ENCODE results near the gene DNAAF1. TPM values are rescaled to one million over a fixed set of nuclear protein-coding genes. Genes with fewer than 3 reads are reported as not detected.

Gene DNAAF1
- 1 to 10 TPM in 1 of 3 donors, not detected in 2; 2.6 TPM for polyA plus RNA-seq

DNA sequence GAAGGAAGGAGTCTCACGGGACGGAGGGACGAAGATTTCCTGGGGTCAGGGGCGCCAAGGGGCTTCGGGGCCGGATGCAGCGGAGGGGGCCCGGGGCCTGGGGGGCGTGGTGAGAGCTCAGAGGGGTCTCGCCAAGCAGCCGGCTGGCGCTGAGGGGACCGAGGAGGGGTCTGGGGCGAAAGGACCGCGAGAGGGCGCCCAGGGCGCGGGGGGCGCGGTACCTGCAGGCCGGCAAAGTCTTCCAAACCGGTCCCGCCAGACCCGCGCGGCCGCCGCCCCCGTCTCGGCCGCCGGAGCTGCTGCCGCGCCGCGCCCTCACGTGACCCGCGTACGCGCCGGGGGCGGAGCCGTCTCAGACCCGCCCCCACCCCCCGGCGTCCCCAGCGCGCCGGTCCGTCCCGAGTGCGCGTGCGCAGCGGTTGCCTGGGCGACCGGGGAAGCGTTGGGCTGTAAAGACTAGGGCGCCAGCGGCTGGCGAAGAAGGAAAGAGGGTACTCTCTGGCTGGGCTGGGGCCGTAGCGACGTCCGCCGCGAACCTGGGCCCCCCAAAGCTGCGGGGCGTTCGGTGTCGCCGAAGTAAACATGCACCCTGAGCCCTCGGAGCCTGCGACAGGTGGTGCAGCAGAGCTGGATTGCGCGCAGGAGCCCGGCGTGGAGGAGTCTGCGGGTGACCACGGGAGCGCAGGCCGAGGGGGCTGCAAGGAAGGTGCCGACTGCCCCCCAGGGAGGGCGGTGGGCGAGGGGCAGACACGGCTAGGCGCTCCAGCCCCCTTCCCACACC is at the start of gene DNAAF1, which contains the start of gene HSDL1:
Gene DNAAF1 (plus strand): TSS at position 450 of the 781 bp plus-strand sequence. CDS start 133 bp downstream, at position 583.
Gene HSDL1 (minus strand): TSS at position 319 of the 781 bp plus-strand sequence. CDS start 13,856 bp downstream, outside the sequence.
- Mint-ChIP-seq H3K4me1 (peaks cover 8 to 19% of the 10 kb centered on the region in 2 donors), H3K27ac (peak within 1 kb of the TSS; percentile 73 to 94 (median 84)), H3K36me3 (no peaks in the 10 kb centered on the region), H3K4me3 (peak within 1 kb of the TSS; percentile 90 to 96 (median 94)), H3K9me3 (no peaks in the 10 kb centered on the region), H3K27me3 (ENCODE audit: low read depth in 3 of 3) (peaks cover 2 to 3% (median 3%) of the 10 kb centered on the region in 3 donors)
- DNase-seq, result peak; percentile 93 to 95 (median 95)

DNA sequence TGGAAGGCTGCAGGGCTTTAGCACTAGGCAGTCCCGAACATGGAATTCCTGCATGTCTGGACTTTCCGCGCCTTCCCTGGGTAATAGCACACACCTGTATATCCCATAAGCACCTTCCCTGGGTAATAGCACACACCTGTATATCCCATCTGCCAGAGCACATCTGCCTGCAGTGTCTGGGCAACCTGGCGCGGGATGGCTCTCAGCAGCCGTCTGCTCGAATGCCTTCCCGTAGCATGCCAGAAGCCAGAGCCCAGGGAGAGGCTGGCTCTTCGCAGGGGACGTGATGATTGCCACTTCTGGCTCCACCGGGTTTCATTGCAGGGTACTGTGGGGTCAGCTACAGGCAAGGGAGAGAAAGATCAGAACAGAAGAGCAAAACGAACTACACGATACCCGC is 49.6 kb upstream of the DNAAF1 start:
- H3K36me3 Mint-ChIP-seq, result peaks cover 20 to 58% (median 45%) of the 10 kb centered on the region in 3 donors
- H3K4me1 Mint-ChIP-seq, result peaks cover 4 to 14% of the 10 kb centered on the region in 2 donors
- DNase-seq, result no peak
- no peak overlapping the region for H3K4me3 Mint-ChIP-seq
- H3K27me3 Mint-ChIP-seq (ENCODE audit: low read depth in 3 of 3), result peaks cover 0 to 4% (median 0%) of the 10 kb centered on the region in 3 donors
- no peak overlapping the region for H3K27ac Mint-ChIP-seq
- no peaks in the 10 kb centered on the region for H3K9me3 Mint-ChIP-seq

DNA sequence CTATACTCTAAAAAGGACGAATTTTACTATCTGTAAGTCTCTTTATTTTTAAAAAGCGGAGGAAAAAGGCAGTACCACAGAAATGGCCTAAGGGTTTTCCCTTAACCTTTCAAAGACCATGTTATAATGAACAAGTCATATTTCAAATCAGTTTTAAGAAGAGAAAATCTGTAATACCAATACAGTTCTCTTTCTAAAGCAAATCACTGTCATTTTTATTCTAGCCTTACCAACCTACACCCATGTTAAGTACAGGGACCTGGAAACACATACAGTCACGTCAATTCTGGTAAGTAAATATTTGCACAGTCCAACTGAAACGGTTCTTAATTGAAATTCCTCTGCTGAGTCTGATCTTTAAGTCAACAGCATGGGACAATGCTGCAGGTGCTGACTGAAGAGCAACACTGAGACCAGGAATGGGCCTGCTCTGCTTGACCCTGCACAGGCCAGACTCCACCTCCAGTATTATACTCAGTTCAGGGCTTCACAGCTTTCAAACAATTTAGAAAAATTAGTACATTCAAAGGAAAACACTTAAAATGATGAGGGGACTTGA is 48.6 kb upstream of the DNAAF1 start:
- no peaks in the 10 kb centered on the region for H3K9me3 Mint-ChIP-seq
- peaks cover 18 to 51% (median 37%) of the 10 kb centered on the region in 3 donors for H3K36me3 Mint-ChIP-seq

DNA sequence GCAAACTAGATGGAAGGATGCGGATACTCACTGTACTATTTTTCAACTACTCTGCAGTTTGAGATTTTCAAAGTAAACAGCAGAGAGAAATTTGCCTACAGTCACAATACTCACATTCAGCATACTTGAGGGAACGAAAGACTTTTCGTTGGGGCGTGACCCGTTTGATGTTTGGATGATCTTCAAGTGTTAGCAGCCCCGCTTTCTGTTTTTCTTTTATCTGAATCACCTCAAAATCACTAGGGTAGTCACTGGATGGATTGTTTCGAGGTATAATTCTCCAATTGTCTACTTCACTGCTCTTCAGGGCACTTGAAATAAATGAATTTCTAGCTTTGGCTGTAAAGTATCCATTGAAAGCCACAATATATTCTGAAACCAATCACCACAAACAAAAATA is 46.2 kb upstream of the DNAAF1 start:
- Mint-ChIP-seq H3K4me3 (no peak overlapping the region), H3K9me3 (no peaks in the 10 kb centered on the region), H3K27ac (no peak overlapping the region), H3K36me3 (peaks cover 5 to 35% (median 13%) of the 10 kb centered on the region in 3 donors), H3K27me3 (ENCODE audit: low read depth in 3 of 3) (peaks cover 0 to 4% (median 0%) of the 10 kb centered on the region in 3 donors), H3K4me1 (peaks cover 12 to 36% of the 10 kb centered on the region in 2 donors)
- DNase-seq, result no peak

More for the DNA sequence above, 48.6 kb upstream of the DNAAF1 start:
- no peak for DNase-seq
- Mint-ChIP-seq H3K4me3 (no peak overlapping the region), H3K4me1 (peaks cover 5 to 17% of the 10 kb centered on the region in 2 donors), H3K27ac (no peak overlapping the region), H3K27me3 (ENCODE audit: low read depth in 3 of 3) (peaks cover 0 to 4% (median 0%) of the 10 kb centered on the region in 3 donors)

DNA sequence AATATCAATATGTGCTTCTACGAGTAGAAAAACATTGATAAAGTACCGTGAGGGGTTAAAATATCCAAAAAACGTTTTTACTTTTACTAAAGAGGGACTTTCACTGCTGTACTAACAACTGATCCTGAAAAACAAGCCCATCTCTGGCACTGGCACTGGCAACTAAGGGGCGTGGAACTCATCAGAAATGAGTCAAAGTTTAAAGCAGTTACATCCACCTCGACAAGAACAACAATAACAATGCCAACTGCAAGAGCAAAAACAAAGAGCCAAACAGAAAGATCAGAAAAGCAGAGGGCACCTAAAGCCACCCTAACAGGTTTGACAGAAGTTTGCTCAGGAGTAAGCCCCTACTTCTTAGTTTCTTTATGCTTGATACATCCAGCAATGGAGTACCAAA is 41.4 kb upstream of the DNAAF1 start:
- H3K4me1 Mint-ChIP-seq, result peaks cover 33 to 70% of the 10 kb centered on the region in 2 donors
- H3K27me3 Mint-ChIP-seq (ENCODE audit: low read depth in 3 of 3), result peaks cover 0 to 4% (median 0%) of the 10 kb centered on the region in 3 donors
- no peak overlapping the region for H3K4me3 Mint-ChIP-seq
- H3K9me3 Mint-ChIP-seq, result no peaks in the 10 kb centered on the region
- no peak for DNase-seq
- H3K27ac Mint-ChIP-seq, result no peak overlapping the region
- peaks cover 5 to 8% (median 5%) of the 10 kb centered on the region in 3 donors for H3K36me3 Mint-ChIP-seq

DNA sequence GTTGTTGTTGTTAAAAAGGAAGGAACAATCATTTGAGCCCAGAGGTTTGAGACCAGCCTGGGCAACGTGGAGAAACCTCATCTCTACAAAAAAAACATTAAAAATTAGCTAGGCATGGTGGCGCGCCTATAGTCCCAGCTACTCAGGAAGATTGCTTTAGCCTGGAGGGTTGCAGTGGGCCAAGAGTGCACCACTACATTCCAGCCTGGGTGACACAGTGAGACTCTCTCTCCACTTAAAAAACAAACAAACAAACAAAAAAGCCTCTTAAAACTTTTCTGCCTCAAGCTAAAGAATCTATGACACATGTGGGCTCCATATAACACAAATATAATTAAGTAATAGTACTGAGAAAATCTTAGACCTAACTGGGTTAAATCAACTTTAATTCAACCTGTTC is 40.9 kb upstream of the DNAAF1 start:
- peak overlapping the region in 1 of 6 donors; percentile 14 for H3K27ac Mint-ChIP-seq
- peaks cover 38 to 70% of the 10 kb centered on the region in 2 donors for H3K4me1 Mint-ChIP-seq

GRCh38 chr16:84105301-84105815 is 39.8 kb upstream of the DNAAF1 start:
- DNase-seq, result no peak
- H3K9me3 Mint-ChIP-seq, result no peaks in the 10 kb centered on the region
- peak overlapping the region in 3 of 6 donors; percentile 31 to 43 (median 35) for H3K27ac Mint-ChIP-seq
- H3K4me1 Mint-ChIP-seq, result peaks cover 36 to 71% of the 10 kb centered on the region in 2 donors
- H3K4me3 Mint-ChIP-seq, result no peak overlapping the region
- peaks cover 0 to 2% (median 0%) of the 10 kb centered on the region in 3 donors for H3K27me3 Mint-ChIP-seq (ENCODE audit: low read depth in 3 of 3)
- peaks cover 0 to 3% (median 0%) of the 10 kb centered on the region in 3 donors for H3K36me3 Mint-ChIP-seq

More for the DNA sequence above, 40.9 kb upstream of the DNAAF1 start:
- no peak for DNase-seq
- Mint-ChIP-seq H3K36me3 (peaks cover 0 to 3% (median 0%) of the 10 kb centered on the region in 3 donors), H3K9me3 (no peaks in the 10 kb centered on the region), H3K4me3 (no peak overlapping the region), H3K27me3 (ENCODE audit: low read depth in 3 of 3) (peaks cover 0 to 4% (median 0%) of the 10 kb centered on the region in 3 donors)

DNA sequence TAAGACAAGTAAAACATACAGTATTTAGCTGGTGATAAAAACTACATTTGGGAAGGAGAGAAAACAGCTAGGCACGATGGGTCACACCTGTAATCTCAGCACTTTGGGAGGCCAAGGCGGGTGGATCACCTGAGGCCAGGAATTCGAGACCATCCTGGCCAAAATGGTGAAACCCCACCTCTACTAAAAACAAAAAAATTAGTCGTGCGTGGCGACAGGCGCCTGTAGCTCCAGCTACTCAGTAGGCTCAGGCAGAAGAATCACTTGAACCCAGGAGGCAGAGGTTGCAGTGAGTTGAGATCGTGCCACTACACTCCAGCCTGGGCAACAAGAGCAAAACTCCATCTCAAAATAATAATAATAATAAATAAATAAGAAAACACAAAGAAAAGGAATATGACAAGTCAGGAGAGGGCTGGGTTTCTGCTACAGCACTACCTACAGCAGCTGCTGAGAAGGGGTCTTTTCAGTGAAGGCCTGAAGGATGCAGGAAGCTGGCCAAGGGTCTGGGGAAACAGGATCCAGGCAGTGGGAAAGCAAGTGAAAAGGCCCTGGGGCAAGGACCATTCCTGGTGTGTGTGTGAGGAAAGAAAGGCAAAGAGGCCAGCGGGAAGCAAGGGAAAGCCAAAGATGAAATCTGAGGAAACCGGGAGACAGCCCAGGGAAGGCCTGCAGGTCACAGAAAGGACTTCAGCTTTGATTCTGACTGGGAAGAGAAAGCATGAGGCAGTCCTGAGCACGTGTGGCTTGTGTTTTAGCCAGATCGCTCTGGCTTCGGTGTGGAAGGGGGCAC is 39.0 kb upstream of the DNAAF1 start:
- Mint-ChIP-seq H3K4me1 (peaks cover 42 to 79% of the 10 kb centered on the region in 2 donors), H3K4me3 (no peak overlapping the region), H3K9me3 (no peaks in the 10 kb centered on the region), H3K27me3 (ENCODE audit: low read depth in 3 of 3) (peaks cover 0 to 2% (median 0%) of the 10 kb centered on the region in 3 donors), H3K36me3 (peaks cover 0 to 3% (median 0%) of the 10 kb centered on the region in 3 donors), H3K27ac (peak overlapping the region in 4 of 6 donors; percentile 31 to 44 (median 39))
- DNase-seq, result no peak

GRCh38 chr16:84107921-84108320 is 37.2 kb upstream of the DNAAF1 start:
- Mint-ChIP-seq H3K4me1 (peaks cover 35 to 64% of the 10 kb centered on the region in 2 donors), H3K27ac (peak overlapping the region in 2 of 6 donors; percentile 40 to 62), H3K4me3 (no peak overlapping the region), H3K27me3 (ENCODE audit: low read depth in 3 of 3) (peaks cover 0 to 2% (median 0%) of the 10 kb centered on the region in 3 donors), H3K9me3 (no peaks in the 10 kb centered on the region), H3K36me3 (no peaks in the 10 kb centered on the region)
- DNase-seq, result no peak

DNA sequence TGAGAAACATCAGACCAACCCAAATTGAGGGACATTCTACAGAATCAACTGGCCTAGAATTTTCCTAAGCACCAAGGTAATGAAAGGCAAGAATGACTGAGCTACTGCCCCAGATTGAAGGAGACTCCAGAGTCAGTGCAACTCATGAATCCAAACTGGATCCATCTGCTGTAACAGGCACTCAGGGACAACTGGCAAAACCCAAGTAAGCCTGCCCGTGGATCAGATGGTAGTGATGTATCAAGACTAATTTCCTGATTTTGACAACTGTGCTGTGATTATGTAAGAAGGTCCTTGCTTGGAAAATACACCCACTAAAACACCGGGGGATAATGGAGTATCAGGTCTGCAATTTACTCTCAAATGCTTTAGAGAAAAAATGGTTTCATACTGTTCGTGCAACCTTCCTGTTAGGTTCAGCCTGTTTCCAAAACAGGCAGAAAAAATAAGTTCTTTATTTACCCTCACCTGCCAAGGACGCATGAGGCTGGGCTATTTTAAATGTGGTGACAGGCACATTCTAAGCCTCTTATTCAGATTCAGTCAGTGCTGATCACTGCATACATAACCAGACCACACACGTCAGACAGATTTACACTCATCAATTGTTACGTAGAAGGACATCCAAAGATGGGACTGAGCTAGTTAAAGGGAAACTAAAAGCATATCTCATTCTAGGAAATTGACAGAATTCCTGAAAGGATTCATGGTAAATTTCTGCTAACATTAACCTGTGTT is 35.3 kb upstream of the DNAAF1 start:
- H3K27ac Mint-ChIP-seq, result no peak overlapping the region
- peaks cover 0 to 2% (median 2%) of the 10 kb centered on the region in 3 donors for H3K27me3 Mint-ChIP-seq (ENCODE audit: low read depth in 3 of 3)
- DNase-seq, result no peak
- peaks cover 36 to 60% of the 10 kb centered on the region in 2 donors for H3K4me1 Mint-ChIP-seq
- H3K4me3 Mint-ChIP-seq, result no peak overlapping the region
- no peaks in the 10 kb centered on the region for H3K36me3 Mint-ChIP-seq
- H3K9me3 Mint-ChIP-seq, result no peaks in the 10 kb centered on the region

DNA sequence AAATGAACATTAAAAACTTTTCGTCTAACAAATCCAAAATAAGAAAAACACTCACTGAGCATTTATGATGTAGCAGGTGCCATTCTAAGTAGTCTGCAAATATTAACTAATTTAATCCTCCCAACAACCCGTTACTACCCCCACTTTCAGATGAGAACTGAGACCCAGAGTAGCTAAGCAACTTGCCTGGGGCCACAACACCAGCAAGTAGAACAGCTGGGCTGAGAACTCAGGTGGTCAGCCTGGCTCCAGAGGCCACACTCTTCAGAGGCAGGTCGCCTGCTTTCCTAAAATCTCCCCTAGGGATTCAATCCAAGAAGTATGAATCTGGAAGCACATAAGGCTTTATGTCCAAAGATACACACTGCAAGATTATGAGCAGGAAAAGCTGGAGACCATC is 34.6 kb upstream of the DNAAF1 start:
- H3K36me3 Mint-ChIP-seq, result no peaks in the 10 kb centered on the region
- peaks cover 0 to 3% (median 2%) of the 10 kb centered on the region in 3 donors for H3K27me3 Mint-ChIP-seq (ENCODE audit: low read depth in 3 of 3)
- H3K27ac Mint-ChIP-seq, result peak overlapping the region in 1 of 6 donors; percentile 22
- peaks cover 35 to 59% of the 10 kb centered on the region in 2 donors for H3K4me1 Mint-ChIP-seq
- no peaks in the 10 kb centered on the region for H3K9me3 Mint-ChIP-seq
- no peak for DNase-seq
- H3K4me3 Mint-ChIP-seq, result no peak overlapping the region

DNA sequence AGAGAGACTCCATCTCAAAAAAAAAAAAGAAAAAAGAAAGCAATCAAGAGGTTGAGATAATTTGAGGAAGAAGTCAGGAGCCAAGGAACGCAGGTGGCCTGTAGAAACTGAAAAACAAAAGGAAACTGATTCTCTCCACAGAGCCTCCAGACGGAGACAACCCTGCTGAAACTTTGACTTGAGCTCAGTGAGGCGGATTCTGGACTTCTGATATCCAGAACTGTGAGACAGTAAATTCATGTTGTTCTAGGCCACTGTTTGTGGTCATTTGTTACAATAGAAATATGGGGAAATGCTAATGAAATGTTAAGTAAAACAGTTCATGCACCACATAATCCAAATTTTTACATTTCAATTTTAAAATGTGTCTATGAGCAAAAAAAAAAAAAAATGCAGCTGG is 33.6 kb upstream of the DNAAF1 start:
- H3K27ac Mint-ChIP-seq, result no peak overlapping the region
- DNase-seq, result no peak
- no peaks in the 10 kb centered on the region for H3K36me3 Mint-ChIP-seq
- peaks cover 3 to 5% (median 3%) of the 10 kb centered on the region in 3 donors for H3K27me3 Mint-ChIP-seq (ENCODE audit: low read depth in 3 of 3)
- H3K4me3 Mint-ChIP-seq, result no peak overlapping the region
- H3K9me3 Mint-ChIP-seq, result no peaks in the 10 kb centered on the region
- H3K4me1 Mint-ChIP-seq, result peaks cover 39 to 60% of the 10 kb centered on the region in 2 donors

Measured in immature natural killer cell (primary cell).